GM23338 (cell line): ENCODE measurements around the gene HINT1. TPM values are rescaled to one million over a fixed set of nuclear protein-coding genes. Genes with fewer than 3 reads are reported as not detected.
A peak's percentile ranks its signal among the peaks of the same experiment; 100 is the strongest.

Experiments
- ATAC-seq: fragments of 200-7000 bp; cut with Tn5 transposase; 3 replicates; pipeline ENCODE4 v1.9.1; 2020
- DNase-seq: peaks from one replicate; pipeline ENCODE4 v3.0.0-alpha.2; 2015; ENCODE audit warnings: low spot score
- H2AFZ ChIP-seq: fragments of 200-600 bp; sonication (generic); 2 replicates; pipeline ENCODE4 v1.8.0; 2016; ENCODE audit warnings: antibody characterized with exemption, mild to moderate bottlenecking, moderate library complexity
- H3F3A ChIP-seq: fragments of 200-600 bp; sonication (generic); replicated peaks from 2 replicates; pipeline ENCODE4 v1.8.0; 2017; ENCODE audit warnings: antibody characterized with exemption, mixed run types, low read depth
- H3K27ac ChIP-seq: fragments of 200-600 bp; sonication (generic); 2 replicates; pipeline ENCODE4 v1.6.1; 2016; ENCODE audit warnings: low read depth
- H3K27me3 ChIP-seq: fragments of 200-600 bp; sonication (generic); 2 replicates; pipeline ENCODE4 v1.8.0; 2016; ENCODE audit warnings: mild to moderate bottlenecking, mixed run types, moderate library complexity; ENCODE audit not compliant: insufficient read depth
- H3K36me3 ChIP-seq: fragments of 200-600 bp; sonication (generic); 2 replicates; pipeline ENCODE4 v1.8.0; 2016; ENCODE audit warnings: mild to moderate bottlenecking; ENCODE audit not compliant: insufficient read depth
- H3K4me1 ChIP-seq: fragments of 200-600 bp; sonication (generic); 2 replicates; pipeline ENCODE4 v1.8.0; 2016; ENCODE audit warnings: mild to moderate bottlenecking, moderate library complexity; ENCODE audit not compliant: insufficient read depth
- H3K4me2 ChIP-seq: fragments of 200-600 bp; sonication (generic); 2 replicates; pipeline ENCODE4 v1.7.1; 2017; ENCODE audit warnings: mixed run types
- H3K4me3 ChIP-seq: fragments of 200-600 bp; sonication (generic); 2 replicates; pipeline ENCODE4 v1.6.1; 2016; ENCODE audit warnings: mixed run types
- H3K79me2 ChIP-seq: fragments of 200-600 bp; sonication (generic); replicated peaks from 2 replicates; pipeline ENCODE4 v1.8.0; 2017; ENCODE audit warnings: mild to moderate bottlenecking; ENCODE audit not compliant: insufficient read depth
- H3K9me2 ChIP-seq: fragments of 200-600 bp; sonication (generic); 2 replicates; pipeline ENCODE4 v1.8.0; 2017; ENCODE audit not compliant: insufficient read depth
- H4K20me1 ChIP-seq: fragments of 200-600 bp; sonication (generic); replicated peaks from 2 replicates; pipeline ENCODE4 v1.8.0; 2017; ENCODE audit warnings: mild to moderate bottlenecking; ENCODE audit not compliant: insufficient read depth
- H3K27ac Mint-ChIP-seq: 2 replicates; pipeline ENCODE4 v1.8.0; 2020; ENCODE audit warnings: inconsistent platforms, mild to moderate bottlenecking, moderate library complexity, mixed read lengths
- H3K27me3 Mint-ChIP-seq: 3 replicates; pipeline ENCODE4 v1.8.0; 2022; ENCODE audit warnings: low read depth, mild to moderate bottlenecking, moderate library complexity, mixed read lengths, inconsistent platforms; ENCODE audit not compliant: insufficient read depth, poor library complexity
- H3K36me3 Mint-ChIP-seq: 3 replicates; pipeline ENCODE4 v1.8.0; 2021; ENCODE audit warnings: low read depth, mild to moderate bottlenecking, inconsistent platforms, moderate library complexity, mixed read lengths
- H3K4me1 Mint-ChIP-seq: 3 replicates; pipeline ENCODE4 v1.8.0; 2020; ENCODE audit warnings: mild to moderate bottlenecking, inconsistent platforms, mixed read lengths
- H3K4me3 Mint-ChIP-seq: 3 replicates; pipeline ENCODE4 v1.8.0; 2021; ENCODE audit warnings: moderate library complexity, mild to moderate bottlenecking, inconsistent platforms, mixed read lengths
- H3K9me3 Mint-ChIP-seq: 3 replicates; pipeline ENCODE4 v1.8.0; 2020; ENCODE audit warnings: moderate library complexity, mild to moderate bottlenecking, inconsistent platforms, mixed read lengths
- CREB1 ChIP-seq: fragments of 250-450 bp; sonication (Bioruptor Pico); IDR thresholded peaks from 2 replicates; pipeline ENCODE4 v1.5.0; 2020; ENCODE audit warnings: low read depth, mild to moderate bottlenecking, moderate library complexity
- EZH2 ChIP-seq: fragments of 200-600 bp; sonication (generic); IDR thresholded peaks from one replicate; pipeline ENCODE4 v1.8.0; 2017; ENCODE audit warnings: antibody characterized with exemption, mild to moderate bottlenecking, low read depth; ENCODE audit not compliant: unreplicated experiment
- EZH2phosphoT487 ChIP-seq: fragments of 200-600 bp; sonication (generic); IDR thresholded peaks from one replicate; pipeline ENCODE4 v1.8.1; 2018; ENCODE audit warnings: antibody characterized with exemption; ENCODE audit not compliant: unreplicated experiment
- JUNB ChIP-seq: IDR thresholded peaks from one replicate; pipeline ENCODE4 v1.6.1; 2016; ENCODE audit warnings: antibody characterized with exemption; ENCODE audit not compliant: unreplicated experiment
- NANOG ChIP-seq: IDR thresholded peaks from 2 replicates; pipeline ENCODE4 v1.6.1; 2016; ENCODE audit warnings: antibody characterized with exemption, borderline replicate concordance
- POLR2AphosphoS5 ChIP-seq: IDR thresholded peaks from 2 replicates; pipeline ENCODE4 v1.6.1; 2016; ENCODE audit warnings: antibody characterized with exemption, low read depth
- REST ChIP-seq: IDR thresholded peaks from one replicate; pipeline ENCODE4 v1.6.1; 2018; ENCODE audit warnings: antibody characterized with exemption; ENCODE audit not compliant: unreplicated experiment
- STAT1 ChIP-seq: IDR thresholded peaks from one replicate; pipeline ENCODE4 v1.6.1; 2016; ENCODE audit warnings: antibody characterized with exemption; ENCODE audit not compliant: unreplicated experiment
- ZNF114 ChIP-seq: fragments of 250-450 bp; sonication (Bioruptor Pico); IDR thresholded peaks from 2 replicates; pipeline ENCODE4 v1.5.0; 2020; ENCODE audit warnings: mild to moderate bottlenecking, moderate library complexity
- ZNF331 ChIP-seq: fragments of 250-450 bp; sonication (Bioruptor Pico); IDR thresholded peaks from 2 replicates; pipeline ENCODE4 v1.5.0; 2020; ENCODE audit warnings: low read depth, mild to moderate bottlenecking, moderate library complexity
- polyA plus RNA-seq: library from polyadenylated mRNA; unstranded; fragments of >200 nt; fragmentation: Nextera tagmentation; extraction: Ambion mirVana; gene quantifications from 2 replicates; pipeline ENCODE4 v1.2.1, GENCODE V29; 2016
- total RNA-seq: library from RNA; depleted of rRNA; stranded (reverse); fragments of >200 nt; shearing (Covaris generic); gene quantifications from 2 replicates; pipeline ENCODE4 v1.2.3, GENCODE V29; 2014
- TF ChIP-seq, protein P1 (sequence below): IDR thresholded peaks from 2 replicates; pipeline ENCODE4 v1.6.1; 2016; ENCODE audit warnings: antibody characterized with exemption
- TF ChIP-seq, protein P2 (sequence below), 2 experiments: fragments of 200-600 bp in 1 of 2; sonication (generic) in 1 of 2; conservative IDR thresholded peaks; 2 replicates each; pipeline versions ENCODE4 v1.5.1 to v1.6.1; 2016 to 2017; ENCODE audit warnings: antibody characterized with exemption in 2 of 2, low read depth in 2 of 2, mild to moderate bottlenecking in 2 of 2, moderate library complexity in 1 of 2

The HINT1 gene
- total and polyA plus RNA-seq, 2 experiments from 2014 or later, result 171 to 687 TPM

DNA sequence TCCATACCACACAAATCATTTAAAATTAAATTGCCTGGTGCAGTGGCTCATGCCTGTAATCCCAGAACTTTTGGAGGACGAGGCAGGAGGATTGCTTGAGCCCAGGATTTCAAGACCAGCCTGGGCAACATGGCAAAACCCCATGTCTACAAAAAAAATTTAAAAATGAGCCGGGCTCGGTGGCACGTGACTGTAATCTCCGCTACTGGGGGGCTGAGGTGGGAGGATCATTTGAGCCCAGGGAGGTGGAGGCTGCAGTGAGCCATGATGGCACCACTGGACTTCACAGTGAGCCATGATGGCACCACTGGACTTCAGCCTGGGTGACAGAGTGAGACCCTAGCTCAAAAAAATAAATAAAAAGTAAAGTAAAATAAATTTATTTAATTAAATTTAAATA, 46.6 kb upstream of the HINT1 start (continued):
- TF ChIP-seq, protein P1, sequence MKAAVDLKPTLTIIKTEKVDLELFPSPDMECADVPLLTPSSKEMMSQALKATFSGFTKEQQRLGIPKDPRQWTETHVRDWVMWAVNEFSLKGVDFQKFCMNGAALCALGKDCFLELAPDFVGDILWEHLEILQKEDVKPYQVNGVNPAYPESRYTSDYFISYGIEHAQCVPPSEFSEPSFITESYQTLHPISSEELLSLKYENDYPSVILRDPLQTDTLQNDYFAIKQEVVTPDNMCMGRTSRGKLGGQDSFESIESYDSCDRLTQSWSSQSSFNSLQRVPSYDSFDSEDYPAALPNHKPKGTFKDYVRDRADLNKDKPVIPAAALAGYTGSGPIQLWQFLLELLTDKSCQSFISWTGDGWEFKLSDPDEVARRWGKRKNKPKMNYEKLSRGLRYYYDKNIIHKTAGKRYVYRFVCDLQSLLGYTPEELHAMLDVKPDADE, result no peak
- TF ChIP-seq EZH2, result no peak
- no peak for TF ChIP-seq ZNF114 (CRISPR knock-in tag)
- no peak for TF ChIP-seq REST
- TF ChIP-seq JUNB, result no peak
- TF ChIP-seq CREB1 (CRISPR knock-in tag), result no peak
- TF ChIP-seq POLR2AphosphoS5, result no peak

DNA sequence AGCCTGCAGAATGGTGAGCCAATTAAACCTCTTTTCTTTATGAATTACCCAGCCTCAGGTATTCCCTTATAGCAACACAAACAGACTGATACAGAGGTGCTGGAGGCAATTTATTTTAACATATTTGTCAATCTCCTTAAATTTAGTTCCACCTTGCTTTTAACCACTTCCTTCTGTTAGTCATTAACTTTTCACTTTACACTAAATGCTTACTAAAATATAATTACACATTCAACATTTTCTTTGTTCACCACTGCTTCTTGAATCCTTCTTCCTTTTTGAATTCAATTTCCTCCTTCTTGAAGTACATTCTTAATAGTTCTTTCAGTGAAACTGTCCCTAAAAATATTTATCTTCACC, 45.1 kb upstream of the HINT1 start:
- Histone ChIP-seq H4K20me1 (no peaks in the 10 kb centered on the region), H3K27ac (no peak overlapping the region), H3K27me3 (no peaks in the 10 kb centered on the region), H2AFZ (peak overlapping the region; percentile 89; the same call in 1 of the 2 replicates), H3K79me2 (no peaks in the 10 kb centered on the region), H3K4me3 (no peak overlapping the region), H3K9me2 (no peaks in the 10 kb centered on the region), H3K36me3 (no peaks in the 10 kb centered on the region), H3K4me1 (peaks cover 5% of the 10 kb centered on the region; the same call in 1 of the 2 replicates), H3K4me2 (no peak overlapping the region), H3F3A (no peaks in the 10 kb centered on the region)
- ATAC-seq, result no peak
- Mint-ChIP-seq H3K9me3 (no peaks in the 10 kb centered on the region), H3K27me3 (peaks cover 7% of the 10 kb centered on the region), H3K4me3 (no peak overlapping the region), H3K4me1 (peaks cover 19% of the 10 kb centered on the region; the same call in 2 of the 3 replicates), H3K27ac (no peak overlapping the region), H3K36me3 (no peaks in the 10 kb centered on the region)
- DNase-seq, result no peak
- TF ChIP-seq REST (no peak), ZNF331 (no peak), EZH2 (no peak), ZNF114 (CRISPR knock-in tag) (no peak), CREB1 (CRISPR knock-in tag) (no peak), STAT1 (no peak), EZH2phosphoT487 (no peak), NANOG (no peak), JUNB (no peak)
- TF ChIP-seq, protein P2, sequence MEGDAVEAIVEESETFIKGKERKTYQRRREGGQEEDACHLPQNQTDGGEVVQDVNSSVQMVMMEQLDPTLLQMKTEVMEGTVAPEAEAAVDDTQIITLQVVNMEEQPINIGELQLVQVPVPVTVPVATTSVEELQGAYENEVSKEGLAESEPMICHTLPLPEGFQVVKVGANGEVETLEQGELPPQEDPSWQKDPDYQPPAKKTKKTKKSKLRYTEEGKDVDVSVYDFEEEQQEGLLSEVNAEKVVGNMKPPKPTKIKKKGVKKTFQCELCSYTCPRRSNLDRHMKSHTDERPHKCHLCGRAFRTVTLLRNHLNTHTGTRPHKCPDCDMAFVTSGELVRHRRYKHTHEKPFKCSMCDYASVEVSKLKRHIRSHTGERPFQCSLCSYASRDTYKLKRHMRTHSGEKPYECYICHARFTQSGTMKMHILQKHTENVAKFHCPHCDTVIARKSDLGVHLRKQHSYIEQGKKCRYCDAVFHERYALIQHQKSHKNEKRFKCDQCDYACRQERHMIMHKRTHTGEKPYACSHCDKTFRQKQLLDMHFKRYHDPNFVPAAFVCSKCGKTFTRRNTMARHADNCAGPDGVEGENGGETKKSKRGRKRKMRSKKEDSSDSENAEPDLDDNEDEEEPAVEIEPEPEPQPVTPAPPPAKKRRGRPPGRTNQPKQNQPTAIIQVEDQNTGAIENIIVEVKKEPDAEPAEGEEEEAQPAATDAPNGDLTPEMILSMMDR (conservative IDR thresholded peaks at IDR 0.05; ENCODE audit: low read depth in 2 of 2), result no peak
- TF ChIP-seq, protein P1, result no peak
